Retinal pigment epithelial cell (primary cell): ENCODE data around the gene KRTAP3-2.

Experiments used
- DNase-seq: peaks from one replicate; pipeline ENCODE4 v3.0.0-alpha.2; 2010; ENCODE audit warnings: low read depth
- H3K4me3 ChIP-seq: 2 replicates; pipeline ENCODE4 v1.5.1; 2011; ENCODE audit warnings: mild to moderate bottlenecking, low read length, control low read depth, moderate library complexity
- CTCF ChIP-seq: conservative IDR thresholded peaks from 2 replicates; pipeline ENCODE4 v1.5.1; 2011; ENCODE audit warnings: low read depth, low read length, control low read depth, inconsistent platforms

Gene KRTAP3-2

GRCh38 chr17:41009301-41009760 lies 9.6 kb upstream of the KRTAP3-2 start:
- H3K4me3 ChIP-seq = no peak overlapping the region
- no peak for DNase-seq
- TF ChIP-seq CTCF = no peak

- H3K4me3 ChIP-seq = no peak within 1 kb of the TSS
- DNase-seq = no peak
- TF ChIP-seq CTCF = no peak
Measured at GRCh38 chr17:41008811-41009210, 9.1 kb upstream of the KRTAP3-2 start, which contains the start of gene KRTAP3-1. KRTAP3-1 (minus strand) TSS chr17:41009128; CDS start chr17:41009074, 54 bp downstream.

- no peak for TF ChIP-seq CTCF
- H3K4me3 ChIP-seq = no peak overlapping the region
- no peak for DNase-seq
Measured at GRCh38 chr17:41004397-41004796, 4.7 kb upstream of the KRTAP3-2 start.

GRCh38 chr17:41003926-41004325 lies 4.2 kb upstream of the KRTAP3-2 start:
- TF ChIP-seq CTCF = no peak
- no peak for DNase-seq

GRCh38 chr17:41002814-41003213 lies 3.1 kb upstream of the KRTAP3-2 start:
- no peak for DNase-seq
- no peak for TF ChIP-seq CTCF
- H3K4me3 ChIP-seq = no peak overlapping the region

More at GRCh38 chr17:41003926-41004325, 4.2 kb upstream of the KRTAP3-2 start:
- H3K4me3 ChIP-seq = no peak overlapping the region

- H3K4me3 ChIP-seq = no peak overlapping the region
- no peak for TF ChIP-seq CTCF
- DNase-seq = no peak
Measured at GRCh38 chr17:41001795-41002194, 2.1 kb upstream of the KRTAP3-2 start.

GRCh38 chr17:40997361-40997760 lies 2.3 kb downstream of the KRTAP3-2 start:
- DNase-seq = no peak
- no peak overlapping the region for H3K4me3 ChIP-seq
- no peak for TF ChIP-seq CTCF
